Heart right ventricle (tissue), 16 donors: Measurements from ENCODE around the gene MYO9A. TPM values are rescaled to one million over a fixed set of nuclear protein-coding genes. Genes with fewer than 3 reads are reported as not detected.
A peak's percentile ranks its signal among the peaks of the same experiment; 100 is the strongest.

Source experiments
- ATAC-seq, 8 donors: fragments of 200-7000 bp; cut with Tn5 transposase; one replicate each; pipeline ENCODE4 v1.9.1; 2020; ENCODE audit warnings: mild to moderate bottlenecking in 8 of 8, moderate library complexity in 8 of 8, moderate number of reproducible peaks in 1 of 8
- DNase-seq, 2 donors: peaks; one replicate each; pipeline ENCODE4 v3.0.0-alpha.2; 2020
- H3K27ac ChIP-seq, 10 donors: fragments of 200-600 bp; sonication (generic) in 2 of 10; one replicate each; pipeline versions ENCODE4 v1.5.0 to v1.8.0; 2020 to 2022; ENCODE audit warnings: mild to moderate bottlenecking in 3 of 10
- H3K27me3 ChIP-seq, 7 donors: fragments of 200-600 bp; one replicate each; pipeline ENCODE4 v1.8.0; 2021 to 2022; ENCODE audit warnings: mild to moderate bottlenecking in 2 of 7
- H3K36me3 ChIP-seq, 9 donors: fragments of 200-600 bp; sonication (generic) in 1 of 9; one replicate each; pipeline versions ENCODE4 v1.5.0 to v1.8.0; 2020 to 2022; ENCODE audit warnings: mild to moderate bottlenecking in 2 of 9
- H3K4me1 ChIP-seq, 9 donors: fragments of 200-600 bp; sonication (generic) in 1 of 9; one replicate each; pipeline versions ENCODE4 v1.5.0 to v1.8.0; 2020 to 2022; ENCODE audit warnings: mild to moderate bottlenecking in 4 of 9
- H3K4me3 ChIP-seq, 10 donors: fragments of 200-600 bp; sonication (generic) in 2 of 10; one replicate each; pipeline versions ENCODE4 v1.5.0 to v1.8.0; 2020 to 2022; ENCODE audit warnings: mild to moderate bottlenecking in 7 of 10, moderate library complexity in 2 of 10
- H3K9me3 ChIP-seq, 11 donors: fragments of 200-600 bp in 10 of 11; sonication (generic) in 2 of 11; one replicate each; pipeline versions ENCODE4 v1.5.0 to v1.8.0; 2013 to 2022; ENCODE audit warnings: mild to moderate bottlenecking in 2 of 11, control low read depth in 1 of 11, moderate library complexity in 1 of 11
- CTCF ChIP-seq, 9 donors: fragments of 200-600 bp; sonication (generic) in 2 of 9; IDR thresholded peaks; one replicate each; pipeline versions ENCODE4 v1.5.0 to v1.8.0; 2021 to 2022; ENCODE audit warnings: antibody characterized with exemption in 9 of 9, mild to moderate bottlenecking in 5 of 9, moderate library complexity in 1 of 9
- WGBS, 2 donors: extraction: QIAGEN DNeasy Blood & Tissue Kit; methylation state at CpG; one replicate each; pipeline ENCODE4 v1.1.7; 2013; ENCODE audit warnings: inconsistent platforms in 1 of 2; 5-methylcytosine and 5-hydroxymethylcytosine counted together
- intact Hi-C, 10 donors: fragments of 100-400 bp; cut with DNase I; formaldehyde crosslinking; loops; one replicate each; pipeline versions ENCODE4 v1.11.1 to v1.14.2; 2022
- polyA plus RNA-seq, 2 donors: library from polyadenylated mRNA; stranded (reverse); fragments of 200-250 nt; gene quantifications; one replicate each; pipeline ENCODE4 v1.2.3, GENCODE V29; 2013
- total RNA-seq, 10 donors: library from RNA; stranded (reverse); fragmentation: NEBNext Ultra II Directional in 3 of 10; extraction: Animal tissue kit (Norgen Biotek cat#: 25700) in 3 of 10; gene quantifications; one replicate each; pipeline versions ENCODE4 v1.2.1 to v1.2.4, GENCODE V29; 2021 to 2023
- donor health status: Arrhythmogenic right ventricular cardiomyopathy.
- donor health status: ischemic (EF 13 %, LVEDD 7.1; RV severe dilation, severe dysfunction).
- donor health status: healthy with polysubstance abuse.
- donor health status: DM: no; HTN: yes; CAD: no.
- donor health status: DM: no; HTN: no; CAD: no.
- donor health status: ischemic (EF 25% LVEDD 6.9; RV normal size, moderate dysfunction).
- donor health status: ischemic (EF 25% LVEDD 5.7; RV mildly dilated, moderate dysfunction).
- donor health status: healthy.
- donor health status: DM: yes; HTN: yes; CAD: no.
- donor health status: Ischemic cardiomyopathy.
- donor health status: ischemic (EF 35%, LVEDD 5.7; RV mildly dilated, moderate dysfunction).
- donor health status: nonischemic (EF 11% LVEDD 7.7; RV severe dilation, severe dysfunction).
- donor health status: DM: yes; HTN: yes; CAD: no.
- donor health status: PGD.
- donor health status: ischemic (EF 29% LVEDD 5.4; RV normal size, mild dysfunction).
- donor health status: nonischemic (EF 23%, LVEDD 6.1; RV moderate dilation, normal function).

Gene MYO9A
- total and polyA plus RNA-seq, 12 donors: 3.7 to 36.9 (median 28.7) TPM

- 89 to 92% methylated on average over 38 of the region's 38 CpGs for WGBS, 2 donors
- intact Hi-C loops: no loop called here
- no peak overlapping the region for H3K27ac ChIP-seq
- DNase-seq (no peak), ATAC-seq (peak in 1 of 8 donors; percentile 5)
- H3K36me3 ChIP-seq: no peaks in the 10 kb centered on the region
- TF ChIP-seq CTCF (IDR thresholded peaks at IDR 0.05): no peak
- peaks cover 0 to 20% (median 12%) of the 10 kb centered on the region in 9 donors for H3K4me1 ChIP-seq
- no peak overlapping the region for H3K4me3 ChIP-seq
- no peaks in the 10 kb centered on the region for H3K9me3 ChIP-seq
- H3K27me3 ChIP-seq: peaks cover 0 to 3% (median 0%) of the 10 kb centered on the region in 7 donors
These were observed 305.9 kb downstream of the MYO9A start for GRCh38 chr15:71811752-71812735.

- Histone ChIP-seq H3K27me3 (peaks cover 0 to 3% (median 0%) of the 10 kb centered on the region in 7 donors), H3K9me3 (no peaks in the 10 kb centered on the region), H3K36me3 (no peaks in the 10 kb centered on the region), H3K4me1 (peaks cover 0 to 20% (median 12%) of the 10 kb centered on the region in 9 donors), H3K4me3 (no peak overlapping the region), H3K27ac (no peak overlapping the region)
- 90% methylated on average over 27 of the region's 27 CpGs for WGBS, 2 donors
- no peak for DNase-seq
- intact Hi-C loops: no loop called here
- TF ChIP-seq CTCF (IDR thresholded peaks at IDR 0.05): no peak
- peak in 1 of 8 donors; percentile 2 for ATAC-seq
These were observed 306.8 kb downstream of the MYO9A start for GRCh38 chr15:71811036-71811736.

GRCh38 chr15:71810256-71811035, 307.5 kb downstream of the MYO9A start, which contains the start of gene NR2E3:
Gene NR2E3 (plus strand): TSS chr15:71810554. CDS start chr15:71810744, 190 bp downstream.
- 86 to 89% methylated on average over 16 of the region's 16 CpGs for WGBS, 2 donors
- Histone ChIP-seq H3K9me3 (no peaks in the 10 kb centered on the region), H3K4me1 (peaks cover 0 to 20% (median 12%) of the 10 kb centered on the region in 9 donors), H3K4me3 (no peak within 1 kb of the TSS), H3K27me3 (peaks cover 0 to 3% (median 0%) of the 10 kb centered on the region in 7 donors), H3K36me3 (no peaks in the 10 kb centered on the region), H3K27ac (no peak within 1 kb of the TSS)
- DNase-seq (no peak), ATAC-seq (no peak)
- intact Hi-C loops: no loop called here
- no peak for TF ChIP-seq CTCF (IDR thresholded peaks at IDR 0.05)
